Omental fat pad (tissue), 4 donors: ENCODE results near the gene CACNA1D. TPM values are rescaled to one million over a fixed set of nuclear protein-coding genes. Genes with fewer than 3 reads are reported as not detected.

ENCODE experiments used
- ATAC-seq: fragments of 150-250 bp; one replicate; pipeline ENCODE4 v1.9.1; 2016; ENCODE audit warnings: mild to moderate bottlenecking, moderate library complexity; ENCODE audit not compliant: low FRiP score
- DNase-seq: peaks from one replicate; pipeline ENCODE4 v3.0.0-alpha.2; 2019; ENCODE audit warnings: low spot score
- total RNA-seq, 4 donors: library from RNA; depleted of rRNA; stranded (reverse); fragments of >200 nt; gene quantifications; one replicate each; pipeline ENCODE4 v1.1.0, GENCODE V29; 2016
- TF ChIP-seq, protein P1 (sequence below), 3 donors: fragments of 450-650 bp; IDR thresholded peaks; one replicate each; pipeline ENCODE4 v1.5.1; 2016 to 2017; ENCODE audit warnings: antibody characterized with exemption in 3 of 3, mild to moderate bottlenecking in 3 of 3, moderate library complexity in 2 of 3

CACNA1D gene
- total RNA-seq, 4 donors from 2014 or later: 0.24 to 1.8 (median 0.74) TPM

DNA sequence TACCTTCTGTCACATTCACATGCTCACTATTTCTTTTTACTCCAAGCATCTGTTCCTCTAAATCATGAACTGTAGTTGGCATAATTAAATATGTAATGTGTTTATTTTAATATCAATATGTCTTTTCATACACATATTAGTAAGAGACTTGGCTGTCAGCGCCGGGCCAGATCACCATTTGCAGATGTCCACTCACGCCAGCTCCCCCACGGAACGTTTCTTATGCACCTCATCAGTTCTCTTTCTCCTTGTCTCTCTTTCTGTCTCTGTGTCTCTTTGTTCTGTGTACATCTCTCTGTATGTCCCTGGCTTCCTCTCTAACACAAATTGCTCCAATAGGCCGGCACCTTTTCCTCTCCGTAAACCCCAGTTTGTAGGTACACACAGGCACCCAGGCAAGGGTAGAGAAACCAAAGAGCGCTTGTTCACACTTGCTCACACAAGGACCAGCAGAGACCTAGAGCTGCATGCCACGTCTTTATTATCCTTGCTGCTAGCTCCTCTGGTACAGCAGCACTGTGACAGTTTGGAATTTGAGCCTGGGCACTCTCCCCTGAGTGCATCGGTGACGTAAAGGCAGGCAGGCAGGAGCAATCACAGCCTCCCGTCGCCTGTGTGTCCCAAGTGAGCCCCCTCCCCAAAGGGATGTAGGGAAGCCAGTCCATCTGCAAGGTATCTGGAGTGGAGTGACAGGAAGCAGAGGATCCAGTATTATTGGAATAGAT, 40.4 kb downstream of the CACNA1D start:
- DNase-seq (no peak), ATAC-seq (no peak)
- TF ChIP-seq, protein P1, sequence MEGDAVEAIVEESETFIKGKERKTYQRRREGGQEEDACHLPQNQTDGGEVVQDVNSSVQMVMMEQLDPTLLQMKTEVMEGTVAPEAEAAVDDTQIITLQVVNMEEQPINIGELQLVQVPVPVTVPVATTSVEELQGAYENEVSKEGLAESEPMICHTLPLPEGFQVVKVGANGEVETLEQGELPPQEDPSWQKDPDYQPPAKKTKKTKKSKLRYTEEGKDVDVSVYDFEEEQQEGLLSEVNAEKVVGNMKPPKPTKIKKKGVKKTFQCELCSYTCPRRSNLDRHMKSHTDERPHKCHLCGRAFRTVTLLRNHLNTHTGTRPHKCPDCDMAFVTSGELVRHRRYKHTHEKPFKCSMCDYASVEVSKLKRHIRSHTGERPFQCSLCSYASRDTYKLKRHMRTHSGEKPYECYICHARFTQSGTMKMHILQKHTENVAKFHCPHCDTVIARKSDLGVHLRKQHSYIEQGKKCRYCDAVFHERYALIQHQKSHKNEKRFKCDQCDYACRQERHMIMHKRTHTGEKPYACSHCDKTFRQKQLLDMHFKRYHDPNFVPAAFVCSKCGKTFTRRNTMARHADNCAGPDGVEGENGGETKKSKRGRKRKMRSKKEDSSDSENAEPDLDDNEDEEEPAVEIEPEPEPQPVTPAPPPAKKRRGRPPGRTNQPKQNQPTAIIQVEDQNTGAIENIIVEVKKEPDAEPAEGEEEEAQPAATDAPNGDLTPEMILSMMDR (IDR thresholded peaks at IDR 0.05): no peak

DNA sequence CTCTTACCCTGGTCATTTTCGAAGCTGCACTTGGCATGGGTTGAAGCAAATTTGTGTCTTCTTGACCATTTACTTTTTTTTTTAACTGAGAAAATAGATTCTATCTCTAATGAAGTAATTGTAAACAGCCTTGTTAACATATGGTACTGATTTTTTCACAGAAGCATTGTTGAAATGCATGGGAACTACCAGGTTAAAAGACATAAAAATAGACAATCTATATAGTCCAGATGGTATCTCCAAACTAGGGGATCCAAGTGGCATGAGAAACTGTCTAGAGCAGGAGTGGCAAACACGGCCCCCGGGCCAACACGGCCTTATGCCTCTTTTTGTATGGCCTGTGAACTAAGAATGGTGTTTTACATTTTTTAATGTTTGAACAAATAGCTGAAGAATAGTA, 41.9 kb downstream of the CACNA1D start:
- DNase-seq (no peak), ATAC-seq (no peak)
- TF ChIP-seq, protein P1 (IDR thresholded peaks at IDR 0.05): no peak

DNA sequence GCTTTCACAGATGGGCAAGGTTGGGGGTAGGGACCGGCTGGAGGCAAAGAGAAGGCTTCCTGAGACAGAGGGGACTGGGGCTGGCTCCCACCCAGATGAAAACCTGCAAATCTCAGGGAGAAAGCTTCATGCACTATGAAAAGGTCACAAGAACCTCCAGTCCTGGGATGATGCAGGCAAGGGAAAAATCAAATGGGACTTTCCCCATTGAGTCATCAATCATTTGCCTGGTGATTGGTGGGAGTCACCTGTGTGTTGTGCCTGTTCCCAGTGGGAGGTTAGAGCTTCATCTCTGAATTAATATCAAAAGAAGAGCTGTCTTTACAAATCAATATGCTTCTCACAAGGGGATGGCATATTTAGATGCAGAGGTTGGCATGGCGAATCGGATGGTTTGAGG, 49.9 kb downstream of the CACNA1D start:
- ATAC-seq (no peak), DNase-seq (no peak)
- TF ChIP-seq, protein P1 (IDR thresholded peaks at IDR 0.05): no peak

DNA sequence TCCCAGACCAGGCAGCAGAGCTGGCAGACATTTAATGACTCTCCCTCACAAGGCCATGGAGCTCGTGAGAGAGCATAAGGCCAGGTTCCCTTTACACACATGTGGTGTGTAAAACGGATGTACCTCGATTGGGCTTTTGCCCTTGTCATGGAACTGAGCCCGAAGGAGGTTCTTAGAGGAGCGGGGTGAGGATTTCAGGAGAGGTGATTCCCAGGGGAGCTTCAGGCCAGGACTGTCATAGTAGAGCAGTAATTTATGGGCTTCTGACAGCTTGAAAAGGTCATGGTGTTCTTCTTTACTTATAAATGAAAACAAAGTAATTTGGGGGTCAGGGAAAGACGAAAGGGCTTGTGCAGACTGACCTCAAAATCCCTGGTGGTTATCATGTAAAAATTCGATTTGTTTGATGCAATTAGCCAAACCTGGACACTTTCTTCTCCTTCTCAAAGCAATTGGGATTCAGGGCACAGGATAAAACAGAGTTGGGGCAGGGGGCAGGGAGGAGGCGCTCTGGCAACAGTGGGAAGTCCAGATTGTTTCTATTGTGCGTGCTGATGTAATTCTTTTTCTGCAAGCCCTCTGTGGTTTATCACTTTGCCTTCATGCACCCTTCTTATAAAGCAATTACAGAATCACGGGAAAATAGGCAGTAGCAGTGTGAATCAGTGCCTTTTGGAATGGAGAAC, 51.0 kb downstream of the CACNA1D start:
- ATAC-seq: no peak

DNA sequence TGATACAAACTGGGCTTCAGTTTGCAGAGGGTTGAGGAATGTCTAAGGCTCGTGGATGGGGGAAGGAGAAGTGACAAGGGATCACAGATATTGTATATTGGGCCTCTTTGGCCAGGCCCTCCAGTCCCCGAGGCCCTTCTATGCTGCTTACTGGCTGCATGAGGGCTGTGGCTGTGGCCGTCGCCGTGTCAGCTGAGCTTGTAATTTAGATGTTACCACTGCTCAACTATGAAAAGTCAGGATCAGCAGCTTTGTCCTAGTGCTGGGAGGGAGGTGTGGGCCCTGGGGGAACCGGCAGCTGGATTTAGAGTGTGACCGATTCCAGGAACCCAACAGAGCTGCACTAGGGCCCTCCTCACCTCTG, 51.6 kb downstream of the CACNA1D start:
- ATAC-seq: no peak
- TF ChIP-seq, protein P1 (IDR thresholded peaks at IDR 0.05): no peak
- DNase-seq: no peak

More for the DNA sequence above, 51.0 kb downstream of the CACNA1D start:
- DNase-seq: no peak
- TF ChIP-seq, protein P1 (IDR thresholded peaks at IDR 0.05): no peak

DNA sequence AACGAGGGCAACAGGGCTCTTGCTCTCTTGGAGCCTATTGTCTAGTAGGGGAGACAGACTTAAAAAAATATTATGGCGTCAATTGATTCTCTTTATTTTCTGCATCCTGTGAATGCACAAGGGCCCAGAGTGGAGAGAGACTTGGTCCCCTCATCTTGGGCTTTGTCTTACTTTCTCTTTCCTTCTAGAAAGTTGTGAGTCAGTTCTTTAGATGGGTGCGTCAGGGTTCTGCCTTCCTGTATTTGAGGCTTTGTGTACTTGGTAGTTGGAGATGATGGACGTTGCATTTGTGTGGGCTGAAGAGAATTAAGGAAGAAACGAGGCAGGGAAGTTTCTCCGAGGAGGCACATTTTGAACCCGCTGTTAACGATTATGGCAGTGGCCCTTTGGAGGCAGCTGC, 52.9 kb downstream of the CACNA1D start:
- no peak for ATAC-seq

More for the DNA sequence above, 52.9 kb downstream of the CACNA1D start:
- no peak for DNase-seq
- TF ChIP-seq, protein P1 (IDR thresholded peaks at IDR 0.05): no peak
